Calu3 (cell line): Measurements from ENCODE around the gene ZCCHC17. TPM values are rescaled to one million over a fixed set of nuclear protein-coding genes. Genes with fewer than 3 reads are reported as not detected.

Experiments used
- BruUV-seq: library from RNA; stranded (reverse); fragments of 400-500 nt; replicated peaks from 2 replicates; lab custom pipeline; 2021; lab: Mats Ljungman, UMichigan
- CTCF ChIA-PET: fragments of 300-600 bp; sonication (Branson Sonifier 250); formaldehyde crosslinking; loops from one replicate; lab custom pipeline; 2022; ENCODE audit warnings: antibody characterized with exemption; lab: Charles Lee
- DNase-seq: peaks from one replicate; pipeline ENCODE4 v3.0.0; 2022
- H3K27ac Mint-ChIP-seq: one replicate; pipeline ENCODE4 v1.8.0; 2022; ENCODE audit warnings: mixed read lengths; ENCODE audit not compliant: unreplicated experiment
- H3K27me3 Mint-ChIP-seq: one replicate; pipeline ENCODE4 v1.8.0; 2022; ENCODE audit warnings: mixed read lengths; ENCODE audit not compliant: unreplicated experiment
- H3K36me3 Mint-ChIP-seq: one replicate; pipeline ENCODE4 v1.8.0; 2022; ENCODE audit warnings: mild to moderate bottlenecking, moderate library complexity, mixed read lengths; ENCODE audit not compliant: insufficient read depth, unreplicated experiment
- H3K4me1 Mint-ChIP-seq: one replicate; pipeline ENCODE4 v1.8.0; 2022; ENCODE audit warnings: mild to moderate bottlenecking, low read depth, mixed read lengths; ENCODE audit not compliant: unreplicated experiment
- H3K4me3 Mint-ChIP-seq: one replicate; pipeline ENCODE4 v1.8.0; 2022; ENCODE audit warnings: mild to moderate bottlenecking, low read depth, moderate library complexity, mixed read lengths; ENCODE audit not compliant: unreplicated experiment
- H3K9me3 Mint-ChIP-seq: one replicate; pipeline ENCODE4 v1.8.0; 2022; ENCODE audit warnings: low read depth, mixed read lengths; ENCODE audit not compliant: unreplicated experiment
- intact Hi-C: fragments of 100-400 bp; cut with micrococcal nuclease; formaldehyde crosslinking; loops from one replicate; pipeline ENCODE4 v1.10.0; 2022; ENCODE audit not compliant: unreplicated experiment
- total RNA-seq: library from RNA; stranded (reverse); gene quantifications from 2 replicates; pipeline ENCODE4 v1.2.3, GENCODE V29; 2022
- TF ChIP-seq, protein P1 (sequence below): fragments of 200-600 bp; IDR thresholded peaks from one replicate; pipeline ENCODE4 v1.8.0; 2022; ENCODE audit warnings: antibody characterized with exemption; ENCODE audit not compliant: unreplicated experiment

The ZCCHC17 gene
- total RNA-seq, 1 experiment from 2014 or later: 28.5 TPM

DNA sequence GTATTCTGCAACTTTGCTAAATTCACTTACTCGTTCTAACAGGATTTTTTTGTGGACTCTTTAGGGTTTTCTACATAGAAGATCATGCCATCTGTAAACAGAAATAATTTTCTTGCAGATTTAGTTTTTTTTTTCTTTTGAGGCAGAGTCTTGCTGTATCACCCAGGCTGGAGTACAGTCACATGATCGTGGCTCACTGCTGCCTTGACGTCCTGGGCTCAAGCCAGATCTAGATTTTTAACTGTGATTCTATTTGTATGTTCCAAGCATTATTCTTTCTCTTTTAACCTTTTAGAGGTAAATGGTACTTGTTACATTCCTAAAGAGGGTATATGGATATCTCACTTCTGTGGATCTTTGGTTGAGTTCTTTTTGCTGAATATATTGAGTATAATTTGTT lies 57.5 kb downstream of the ZCCHC17 start:
- H3K4me1 Mint-ChIP-seq: no peaks in the 10 kb centered on the region
- DNase-seq: no peak
- TF ChIP-seq, protein P1, sequence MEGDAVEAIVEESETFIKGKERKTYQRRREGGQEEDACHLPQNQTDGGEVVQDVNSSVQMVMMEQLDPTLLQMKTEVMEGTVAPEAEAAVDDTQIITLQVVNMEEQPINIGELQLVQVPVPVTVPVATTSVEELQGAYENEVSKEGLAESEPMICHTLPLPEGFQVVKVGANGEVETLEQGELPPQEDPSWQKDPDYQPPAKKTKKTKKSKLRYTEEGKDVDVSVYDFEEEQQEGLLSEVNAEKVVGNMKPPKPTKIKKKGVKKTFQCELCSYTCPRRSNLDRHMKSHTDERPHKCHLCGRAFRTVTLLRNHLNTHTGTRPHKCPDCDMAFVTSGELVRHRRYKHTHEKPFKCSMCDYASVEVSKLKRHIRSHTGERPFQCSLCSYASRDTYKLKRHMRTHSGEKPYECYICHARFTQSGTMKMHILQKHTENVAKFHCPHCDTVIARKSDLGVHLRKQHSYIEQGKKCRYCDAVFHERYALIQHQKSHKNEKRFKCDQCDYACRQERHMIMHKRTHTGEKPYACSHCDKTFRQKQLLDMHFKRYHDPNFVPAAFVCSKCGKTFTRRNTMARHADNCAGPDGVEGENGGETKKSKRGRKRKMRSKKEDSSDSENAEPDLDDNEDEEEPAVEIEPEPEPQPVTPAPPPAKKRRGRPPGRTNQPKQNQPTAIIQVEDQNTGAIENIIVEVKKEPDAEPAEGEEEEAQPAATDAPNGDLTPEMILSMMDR: no peak
- H3K27ac Mint-ChIP-seq: no peak overlapping the region
- intact Hi-C loops: no loop called here
- H3K9me3 Mint-ChIP-seq: no peaks in the 10 kb centered on the region
- BruUV-seq: no TSS peak
- no peaks in the 10 kb centered on the region for H3K36me3 Mint-ChIP-seq
- H3K4me3 Mint-ChIP-seq: no peak overlapping the region
- CTCF ChIA-PET: no interaction called here
- H3K27me3 Mint-ChIP-seq: no peaks in the 10 kb centered on the region

DNA sequence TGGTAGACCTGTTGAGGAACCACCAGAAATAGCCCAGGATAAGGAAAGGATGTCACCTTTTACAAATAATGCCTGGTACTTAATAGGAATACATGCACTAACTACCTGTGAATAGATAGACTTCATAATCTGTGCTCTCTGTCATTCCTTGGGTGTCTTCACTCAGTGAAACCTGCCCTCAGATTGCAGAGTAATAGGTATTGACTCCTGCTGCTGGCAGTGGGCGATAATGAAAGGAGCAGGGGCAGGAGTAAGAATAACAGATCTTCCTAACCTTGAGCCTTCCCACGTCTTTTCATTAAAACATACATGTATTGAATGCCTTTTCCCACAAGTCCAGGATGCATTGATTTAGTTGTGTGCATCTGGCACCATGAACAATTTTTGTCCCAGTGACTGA lies 59.6 kb downstream of the ZCCHC17 start:
- H3K27me3 Mint-ChIP-seq: no peaks in the 10 kb centered on the region
- no peaks in the 10 kb centered on the region for H3K4me1 Mint-ChIP-seq
- H3K4me3 Mint-ChIP-seq: no peak overlapping the region
- no peaks in the 10 kb centered on the region for H3K9me3 Mint-ChIP-seq
- TF ChIP-seq, protein P1: no peak
- CTCF ChIA-PET: no interaction called here
- no peaks in the 10 kb centered on the region for H3K36me3 Mint-ChIP-seq
- no peak overlapping the region for H3K27ac Mint-ChIP-seq
- intact Hi-C loops: no loop called here
- no peak for DNase-seq
- BruUV-seq: no TSS peak

DNA sequence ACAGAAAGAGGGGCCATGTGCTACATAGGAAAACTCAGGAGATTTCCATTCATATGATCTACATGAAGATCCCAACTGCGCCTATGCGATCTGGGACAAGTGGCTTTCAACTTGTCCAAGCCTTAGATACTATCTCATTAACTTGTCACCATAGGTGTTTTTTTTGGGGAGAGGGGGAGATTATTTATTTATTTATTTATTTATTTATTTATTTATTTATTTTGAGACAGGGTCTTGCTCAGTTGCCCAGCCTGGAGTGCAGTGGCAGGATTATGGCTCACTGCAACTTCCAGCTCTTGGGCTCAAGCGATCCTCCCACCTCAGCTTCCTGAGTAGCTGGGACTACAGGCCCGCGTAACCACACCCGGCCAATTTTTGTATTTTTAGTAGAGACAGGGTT lies 64.8 kb downstream of the ZCCHC17 start:
- no peaks in the 10 kb centered on the region for H3K4me1 Mint-ChIP-seq
- CTCF ChIA-PET: no interaction called here
- no TSS peak for BruUV-seq
- no peak for DNase-seq
- TF ChIP-seq, protein P1: no peak
- no peaks in the 10 kb centered on the region for H3K27me3 Mint-ChIP-seq
- intact Hi-C loops: no loop called here
- no peak overlapping the region for H3K4me3 Mint-ChIP-seq
- H3K27ac Mint-ChIP-seq: no peak overlapping the region
- no peaks in the 10 kb centered on the region for H3K9me3 Mint-ChIP-seq
- H3K36me3 Mint-ChIP-seq: peaks cover 5% of the 10 kb centered on the region

- BruUV-seq: no TSS peak
- peaks cover 5% of the 10 kb centered on the region for H3K36me3 Mint-ChIP-seq
- TF ChIP-seq, protein P1: no peak
- no peaks in the 10 kb centered on the region for H3K4me1 Mint-ChIP-seq
- no peaks in the 10 kb centered on the region for H3K9me3 Mint-ChIP-seq
- no peaks in the 10 kb centered on the region for H3K27me3 Mint-ChIP-seq
- DNase-seq: no peak
- intact Hi-C loops: no loop called here
- H3K4me3 Mint-ChIP-seq: no peak overlapping the region
- H3K27ac Mint-ChIP-seq: no peak overlapping the region
- CTCF ChIA-PET: interaction anchor here (0.6 kb wide), 1 partner anchor 99 kb away, joined by 5 read pairs; no protein-coding TSS in a partner anchor
Observed at GRCh38 chr1:31362032-31362431, 65.2 kb downstream of the ZCCHC17 start.
